Fibroblast of peridontal ligament (primary cell): ENCODE results near the gene HOXB5.

Experiments used
- DNase-seq: peaks from one replicate; pipeline ENCODE4 v3.0.0-alpha.2; 2010; ENCODE audit errors: extremely low read depth

Gene HOXB5

GRCh38 chr17:48593126-48593829, at the start of gene HOXB5:
Gene HOXB5 (minus strand): TSS chr17:48593779. CDS start chr17:48593682, 97 bp downstream.
- no peak for DNase-seq

DNA sequence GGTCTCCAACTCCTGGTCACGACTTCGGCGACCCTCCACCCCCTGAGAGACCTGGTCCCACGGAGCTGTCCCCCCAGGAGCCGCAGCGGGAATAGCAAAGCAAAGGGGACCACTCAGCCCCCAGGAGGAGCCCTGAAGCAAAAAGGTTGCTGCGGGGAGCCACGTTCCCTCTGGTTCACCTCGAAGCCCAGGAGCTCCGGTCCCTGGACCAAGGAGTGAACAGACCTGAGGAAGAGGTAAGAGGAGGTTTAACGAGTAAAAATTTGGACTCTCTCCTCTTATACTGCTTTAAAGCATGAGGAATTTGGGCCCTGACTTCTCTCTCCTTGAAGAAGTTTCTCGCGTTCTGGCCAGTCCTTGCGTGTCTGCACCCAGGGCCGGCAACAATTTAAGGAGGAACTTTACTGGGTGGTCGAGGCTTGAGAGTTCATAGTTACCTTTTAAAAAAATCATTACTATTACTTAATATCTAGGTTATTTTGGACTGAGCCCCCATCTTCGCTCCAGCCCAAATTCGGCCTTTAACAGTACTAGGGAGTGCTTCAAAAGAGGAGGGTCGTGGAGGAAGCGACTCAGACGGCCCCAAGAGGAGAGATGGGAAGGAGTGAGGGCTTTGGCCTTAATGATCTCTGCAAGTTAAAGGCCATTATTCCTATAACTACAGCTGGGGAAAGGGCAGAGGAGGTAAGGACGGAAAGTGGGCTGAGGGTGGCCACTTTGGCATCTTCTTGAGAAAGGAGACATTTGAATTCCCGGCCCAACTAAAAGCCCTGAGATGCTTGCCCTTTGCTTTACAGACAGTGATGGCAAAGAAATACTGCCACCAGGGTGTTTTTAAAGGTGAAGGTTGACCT, 49.5 kb upstream of the HOXB5 start:
- no peak for DNase-seq

DNA sequence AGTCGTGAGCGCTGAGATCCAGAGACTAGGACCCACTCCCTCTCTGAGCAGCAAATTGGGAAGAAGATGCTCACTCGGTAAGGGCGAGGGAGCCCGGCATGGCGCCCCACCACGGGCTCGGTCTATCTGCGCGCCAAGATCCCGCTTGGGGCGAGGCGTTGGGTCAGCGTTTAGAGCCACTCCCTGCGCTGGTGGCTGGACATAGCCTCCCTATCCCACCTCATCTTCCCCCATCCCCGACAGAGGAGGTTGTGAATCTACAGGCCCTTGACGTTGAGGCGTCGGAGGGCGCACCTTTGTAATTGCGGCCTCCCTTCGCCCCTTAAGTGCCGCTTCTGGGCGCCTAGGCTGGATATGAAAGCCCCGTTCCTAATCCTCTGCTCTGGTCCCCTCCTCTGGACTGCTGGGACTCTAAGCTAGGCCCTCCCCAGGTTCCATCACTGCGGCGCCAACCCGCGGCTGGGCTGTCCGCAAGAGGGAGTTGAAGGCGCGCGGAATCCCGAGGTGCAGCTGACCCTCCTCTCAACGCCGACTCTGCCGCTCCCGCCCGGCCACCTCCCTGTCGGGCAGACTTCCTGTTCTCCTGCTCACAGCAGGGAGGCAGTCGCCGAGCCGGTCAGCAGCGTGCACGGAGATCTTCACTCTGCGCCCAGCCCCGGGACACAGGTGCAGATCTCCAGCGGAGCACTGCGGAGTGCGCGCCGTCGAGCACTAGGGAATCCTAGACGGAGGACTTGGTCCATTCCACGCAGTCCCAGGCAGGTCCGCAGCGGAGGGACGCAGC, 48.7 kb upstream of the HOXB5 start:
- no peak for DNase-seq

DNA sequence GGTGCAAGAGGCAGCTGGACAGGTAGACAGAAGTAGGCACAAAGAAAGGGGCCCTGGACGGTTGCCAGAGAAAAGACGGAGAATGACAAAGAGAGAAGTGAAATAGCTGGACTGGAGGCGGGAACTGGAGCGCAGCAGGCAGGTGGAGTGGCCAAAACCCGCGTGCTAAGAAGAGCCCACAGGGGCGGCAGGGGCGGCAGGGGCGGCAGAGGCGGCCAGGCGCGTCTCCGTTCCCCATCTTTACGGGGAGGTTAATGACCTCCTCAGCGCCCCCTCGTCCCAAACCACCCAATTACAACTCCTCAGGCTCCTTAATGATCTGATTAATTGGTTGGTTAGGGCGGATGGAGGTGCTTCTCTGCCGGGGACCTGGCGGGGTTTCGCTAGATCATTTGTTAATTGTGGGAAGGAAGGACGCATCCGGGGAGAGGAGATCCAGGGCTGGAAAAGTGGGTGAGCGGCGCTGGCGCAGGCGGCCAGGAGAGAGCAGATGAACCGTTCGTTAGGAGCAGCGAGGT, 48.0 kb upstream of the HOXB5 start:
- no peak for DNase-seq

- no peak for DNase-seq
These were observed 47.2 kb upstream of the HOXB5 start for GRCh38 chr17:48640858-48641180.

DNA sequence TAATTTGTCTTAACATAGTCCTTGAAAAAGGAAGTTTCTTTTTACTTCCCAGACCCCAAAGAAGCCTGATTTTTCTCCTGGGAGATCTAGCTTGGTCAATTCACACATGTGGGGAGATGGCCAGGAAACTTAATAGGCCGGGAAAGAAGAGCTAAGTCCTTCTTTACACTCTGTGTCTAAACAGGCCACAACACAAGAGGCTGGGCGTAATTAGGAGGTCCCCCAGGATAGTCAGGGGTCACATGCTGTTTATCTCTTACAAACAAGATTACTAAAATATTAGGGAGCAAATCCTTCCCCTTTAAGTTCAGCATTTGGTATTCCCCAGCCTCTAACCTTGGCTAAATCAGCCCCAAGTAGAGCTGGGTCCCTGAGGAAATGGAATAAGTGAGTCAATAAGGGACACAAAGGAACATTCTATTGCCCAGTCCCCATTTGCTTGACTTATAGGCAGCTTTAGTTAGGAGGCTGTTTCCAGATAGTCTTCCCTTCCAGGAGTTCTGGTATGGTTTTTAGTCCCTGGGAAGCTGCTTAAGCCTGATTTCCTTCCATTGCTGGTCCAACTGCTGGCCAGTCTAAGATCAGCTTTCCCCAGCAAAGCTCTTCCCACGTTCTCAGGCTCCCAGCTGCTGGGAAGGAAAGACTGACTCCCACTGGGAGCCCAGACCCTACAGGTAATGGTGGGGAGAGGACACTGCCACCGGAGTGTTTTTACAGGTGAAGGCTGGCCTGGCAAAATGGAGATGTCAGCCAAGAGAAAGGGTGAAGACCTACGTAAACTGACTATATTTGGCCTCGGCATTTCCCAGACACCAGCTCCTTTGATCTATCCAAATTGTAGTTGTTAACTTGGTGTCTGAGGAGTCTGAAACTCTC, 46.6 kb upstream of the HOXB5 start:
- DNase-seq = no peak

DNA sequence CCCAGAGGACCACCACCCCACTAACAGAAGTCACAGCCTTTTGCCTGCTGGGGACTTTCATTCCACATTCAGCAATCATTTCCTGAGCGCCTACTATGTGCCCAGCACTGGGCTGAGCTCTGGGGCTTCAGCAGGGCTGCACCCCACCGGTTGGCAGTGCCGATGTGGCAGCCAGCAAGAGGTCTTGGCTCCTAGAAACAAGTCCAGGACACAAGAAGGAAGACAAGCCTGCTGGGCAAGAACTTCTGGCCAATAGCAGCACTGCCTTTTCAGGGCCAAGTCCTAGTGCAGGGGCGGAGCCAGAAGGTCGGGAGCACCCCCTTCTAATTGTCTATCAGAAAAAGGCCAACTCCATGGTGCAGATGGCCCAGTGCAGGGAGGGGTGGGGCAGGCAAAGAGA, 45.6 kb upstream of the HOXB5 start:
- DNase-seq = no peak

GRCh38 chr17:48637323-48638260, 44.0 kb upstream of the HOXB5 start:
- DNase-seq = peak; percentile 7

DNA sequence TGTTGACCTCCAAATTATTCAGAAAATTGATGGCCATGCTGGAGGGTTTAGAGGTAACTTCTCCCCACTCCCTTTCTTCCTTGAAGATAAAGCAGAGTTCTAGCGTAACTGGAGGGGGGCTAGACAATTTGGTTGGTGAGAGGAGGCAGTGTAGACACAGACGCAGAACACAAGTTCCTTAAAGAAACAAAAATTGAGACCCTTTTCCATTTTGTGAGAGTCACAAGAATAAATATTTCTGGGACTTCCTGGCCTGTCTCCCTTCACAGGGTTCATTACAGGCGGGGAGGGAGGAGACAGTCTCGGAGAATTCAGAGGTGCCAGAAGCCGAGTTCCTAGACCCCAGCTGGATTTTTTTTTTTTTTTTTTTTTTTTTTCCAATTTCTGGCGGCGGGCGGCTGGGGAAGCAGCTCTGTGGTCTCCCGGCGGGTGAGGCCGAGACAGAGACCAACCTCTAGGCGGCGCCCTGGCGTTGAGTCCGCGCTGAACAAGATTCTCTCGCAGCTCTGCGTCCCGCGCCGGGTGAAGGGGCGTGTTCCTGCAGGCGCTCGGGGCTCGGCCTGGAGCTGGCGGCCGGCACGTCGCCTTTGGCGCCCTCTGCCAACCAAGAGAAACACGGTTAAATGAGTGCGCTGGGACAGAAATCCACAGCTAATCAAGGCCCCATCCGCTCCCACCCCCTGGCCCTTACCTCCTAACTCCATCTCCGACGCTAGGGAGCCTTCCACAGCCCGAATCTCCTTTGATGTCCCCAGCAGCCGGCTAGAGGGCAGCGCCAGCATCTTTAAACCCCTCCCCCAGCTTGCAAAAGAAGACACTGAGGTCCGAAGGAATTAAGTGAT, 42.8 kb upstream of the HOXB5 start:
- no peak for DNase-seq

- no peak for DNase-seq
These were observed 41.1 kb upstream of the HOXB5 start for GRCh38 chr17:48634493-48635208.

- DNase-seq = no peak
These were observed 39.7 kb upstream of the HOXB5 start for GRCh38 chr17:48633266-48633677.

DNA sequence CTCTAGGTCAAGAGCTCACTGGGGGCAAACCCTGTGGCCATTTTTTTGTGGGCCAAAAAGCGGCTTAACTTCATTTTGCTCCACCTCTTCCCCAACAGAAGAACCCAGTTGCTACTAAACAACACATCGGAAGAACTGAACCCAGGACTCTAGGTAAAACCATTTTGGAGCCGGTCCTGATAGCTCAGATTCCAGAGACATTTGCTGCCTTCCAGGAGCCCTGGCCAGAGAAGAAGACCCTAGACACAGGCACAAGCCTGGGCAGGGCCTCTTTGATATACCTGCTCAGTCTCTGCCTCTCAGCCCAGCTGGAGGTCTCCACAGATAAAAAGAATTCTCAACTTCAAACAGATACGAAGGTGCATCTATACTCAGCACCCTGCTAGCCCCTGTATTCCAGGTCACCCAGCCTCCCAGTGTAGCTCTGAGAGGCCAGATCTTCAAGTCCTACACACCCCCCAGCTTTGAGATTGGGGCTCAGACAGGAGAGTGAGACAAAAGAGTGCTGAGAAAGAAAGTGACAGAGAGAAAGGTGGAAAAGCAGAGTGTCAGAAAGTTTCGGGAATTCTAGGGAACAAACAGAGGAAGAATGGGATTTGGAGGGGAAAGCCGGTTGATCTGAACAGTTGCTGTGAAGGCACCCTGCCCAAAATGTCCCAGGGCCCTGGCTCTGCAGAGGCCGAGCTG, 39.1 kb upstream of the HOXB5 start:
- no peak for DNase-seq

DNA sequence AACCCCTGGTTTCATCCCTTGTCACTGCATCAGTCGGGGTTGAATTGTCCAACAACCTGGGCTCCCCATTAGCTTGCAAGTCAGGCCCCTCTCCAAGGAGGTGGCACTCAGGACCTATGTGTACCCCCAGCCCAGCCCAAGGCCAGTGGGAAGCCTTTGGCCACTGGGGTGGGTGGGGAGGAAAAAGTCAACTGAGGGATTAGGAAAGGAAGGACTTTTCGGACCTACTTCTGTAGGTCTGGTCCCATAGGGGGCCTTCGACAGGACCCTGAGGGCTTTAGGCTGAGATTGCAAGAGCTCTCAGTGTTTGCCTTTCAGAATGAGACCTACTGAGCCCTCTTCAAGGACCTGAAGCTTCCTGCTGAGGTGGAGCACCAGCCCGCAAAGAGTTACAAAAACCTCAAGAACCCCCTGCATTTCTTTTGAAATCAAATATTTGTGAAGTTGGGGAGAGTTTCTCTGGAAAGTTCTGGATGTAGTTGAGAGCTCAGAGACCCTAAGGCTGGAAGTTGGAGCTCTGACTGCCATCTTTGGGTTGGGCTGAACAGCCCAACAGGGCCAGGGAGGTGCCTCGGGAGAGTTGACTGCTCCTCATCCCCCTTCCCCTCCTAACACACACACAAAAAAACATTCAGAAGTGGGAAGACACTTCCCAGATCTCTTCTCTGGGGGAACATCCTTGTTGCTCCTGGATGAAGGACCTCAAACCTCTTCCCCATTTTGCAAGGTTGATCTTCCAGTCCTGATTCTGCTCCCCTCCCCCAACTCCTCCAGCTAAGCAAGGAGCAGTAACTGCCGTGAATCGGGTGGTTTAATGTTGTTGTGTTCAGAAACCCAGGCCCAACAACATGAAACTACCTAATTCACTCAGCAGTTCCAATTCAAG, 38.4 kb upstream of the HOXB5 start:
- DNase-seq = no peak

- no peak for DNase-seq
These were observed 37.5 kb upstream of the HOXB5 start for GRCh38 chr17:48630925-48631692.

- DNase-seq = no peak
These were observed 36.7 kb upstream of the HOXB5 start for GRCh38 chr17:48630009-48630924.
